ENCODE results near the gene MAP3K21.

Gene MAP3K21

GRCh38 chr1:233360525-233361102, 33.1 kb downstream of the MAP3K21 start:
- DNase-seq, result no peak

GRCh38 chr1:233361876-233362275, 34.4 kb downstream of the MAP3K21 start:
- DNase-seq, result no peak

GRCh38 chr1:233362743-233363142, 35.2 kb downstream of the MAP3K21 start:
- no peak for DNase-seq

GRCh38 chr1:233364026-233364425, 36.5 kb downstream of the MAP3K21 start:
- no peak for DNase-seq

- no peak for DNase-seq
Observed at GRCh38 chr1:233364695-233365539, 37.4 kb downstream of the MAP3K21 start.

- no peak for DNase-seq
Observed at GRCh38 chr1:233366575-233366974, 39.1 kb downstream of the MAP3K21 start.

- DNase-seq, result no peak
Observed at GRCh38 chr1:233367057-233367803, 39.7 kb downstream of the MAP3K21 start.

- no peak for DNase-seq
Observed at GRCh38 chr1:233368106-233368788, 40.7 kb downstream of the MAP3K21 start.

GRCh38 chr1:233368789-233369130, 41.2 kb downstream of the MAP3K21 start:
- DNase-seq, result no peak

GRCh38 chr1:233372218-233373120, 44.9 kb downstream of the MAP3K21 start:
- no peak for DNase-seq

GRCh38 chr1:233373226-233373625, 45.7 kb downstream of the MAP3K21 start:
- DNase-seq, result no peak

- no peak for DNase-seq
Observed at GRCh38 chr1:233375653-233376052, 48.1 kb downstream of the MAP3K21 start.

GRCh38 chr1:233376382-233377110, 49.0 kb downstream of the MAP3K21 start:
- DNase-seq, result no peak

GRCh38 chr1:233379869-233380438, 52.4 kb downstream of the MAP3K21 start:
- DNase-seq, result no peak

GRCh38 chr1:233381806-233382205, 54.3 kb downstream of the MAP3K21 start:
- DNase-seq, result no peak

- DNase-seq, result no peak
Observed at GRCh38 chr1:233383984-233384383, 56.5 kb downstream of the MAP3K21 start.

GRCh38 chr1:233386336-233386735, 58.8 kb downstream of the MAP3K21 start:
- no peak for DNase-seq

GRCh38 chr1:233387585-233387984, 60.1 kb downstream of the MAP3K21 start:
- DNase-seq, result no peak

- DNase-seq, result no peak
Observed at GRCh38 chr1:233389169-233389568, 61.6 kb downstream of the MAP3K21 start.

- DNase-seq, result no peak
Observed at GRCh38 chr1:233389893-233390292, 62.4 kb downstream of the MAP3K21 start.
